Measurements from ENCODE around the gene TMEM50B.
"Not testable (repeated sequence)": the region's sequence is repeated elsewhere in the genome, so short reads cannot be mapped to it uniquely, and the experiment has no call there.

Gene TMEM50B

GRCh38 chr21:33428669-33429068 lies 51.1 kb downstream of the TMEM50B start:
- no peak for DNase-seq (ENCODE audit: low read depth, low spot score)

GRCh38 chr21:33427051-33427450 lies 52.7 kb downstream of the TMEM50B start:
- no peak for DNase-seq (ENCODE audit: low read depth, low spot score)

GRCh38 chr21:33425825-33426224 lies 53.9 kb downstream of the TMEM50B start:
- no peak for DNase-seq (ENCODE audit: low read depth, low spot score)

- DNase-seq (ENCODE audit: low read depth, low spot score) = no peak
Observed at GRCh38 chr21:33424214-33424613, 55.6 kb downstream of the TMEM50B start.

- DNase-seq (ENCODE audit: low read depth, low spot score) = no peak
Observed at GRCh38 chr21:33421713-33422393, 57.9 kb downstream of the TMEM50B start.

GRCh38 chr21:33419538-33420123 lies 60.1 kb downstream of the TMEM50B start:
- no peak for DNase-seq (ENCODE audit: low read depth, low spot score)

GRCh38 chr21:33418691-33419090 lies 61.1 kb downstream of the TMEM50B start:
- DNase-seq (ENCODE audit: low read depth, low spot score) = no peak

- DNase-seq (ENCODE audit: low read depth, low spot score) = no peak
Observed at GRCh38 chr21:33414926-33415325, 64.8 kb downstream of the TMEM50B start.

- no peak for DNase-seq (ENCODE audit: low read depth, low spot score)
Observed at GRCh38 chr21:33414068-33414467, 65.7 kb downstream of the TMEM50B start.

GRCh38 chr21:33412832-33413519 lies 66.8 kb downstream of the TMEM50B start:
- DNase-seq (ENCODE audit: low read depth, low spot score) = peak; percentile 34

GRCh38 chr21:33412439-33412831 lies 67.3 kb downstream of the TMEM50B start:
- not testable (repeated sequence) for DNase-seq (ENCODE audit: low read depth, low spot score)

GRCh38 chr21:33411949-33412430 lies 67.8 kb downstream of the TMEM50B start:
- DNase-seq (ENCODE audit: low read depth, low spot score) = peak; percentile 49

- DNase-seq (ENCODE audit: low read depth, low spot score) = no peak
Observed at GRCh38 chr21:33406493-33406892, 73.3 kb downstream of the TMEM50B start.

- peak; percentile 72 for DNase-seq (ENCODE audit: low read depth, low spot score)
Observed at GRCh38 chr21:33403786-33404585, 75.8 kb downstream of the TMEM50B start.

GRCh38 chr21:33403128-33403785 lies 76.5 kb downstream of the TMEM50B start, which contains the start of gene IFNGR2:
Gene IFNGR2 (plus strand): TSS chr21:33403413. CDS start chr21:33403544, 131 bp downstream.
- no peak for DNase-seq (ENCODE audit: low read depth, low spot score)

- peak; percentile 57 for DNase-seq (ENCODE audit: low read depth, low spot score)
Observed at GRCh38 chr21:33402001-33402979, 77.5 kb downstream of the TMEM50B start.

GRCh38 chr21:33401630-33401992 lies 78.2 kb downstream of the TMEM50B start:
- no peak for DNase-seq (ENCODE audit: low read depth, low spot score)
